Motor neuron (in vitro differentiated cells): ENCODE measurements around the gene ZNF559. TPM values are rescaled to one million over a fixed set of nuclear protein-coding genes. Genes with fewer than 3 reads are reported as not detected.
"Not testable (repeated sequence)": the region's sequence is repeated elsewhere in the genome, so short reads cannot be mapped to it uniquely, and the experiment has no call there.

Source experiments
- ATAC-seq, 8 experiments: fragments of 200-7000 bp; cut with Tn5 transposase; replicated peaks in 6 of 8; 2 replicates each; pipeline ENCODE4 v1.8.0; 2021; ENCODE audit warnings: mild to moderate bottlenecking in 8 of 8, moderate library complexity in 8 of 8
- H3K27ac ChIP-seq, 2 donors: fragments of 250-450 bp; sonication (Bioruptor Pico); 2 replicates each; pipeline ENCODE4 v1.9.0; 2021; ENCODE audit warnings: antibody characterized with exemption in 2 of 2, mild to moderate bottlenecking in 2 of 2, moderate library complexity in 1 of 2
- H3K4me1 ChIP-seq, 2 donors: fragments of 250-450 bp; sonication (Bioruptor Pico); replicated peaks in 1 of 2; 2 replicates each; pipeline ENCODE4 v1.6.1; 2021; ENCODE audit warnings: antibody characterized with exemption in 2 of 2, mild to moderate bottlenecking in 2 of 2, moderate library complexity in 1 of 2
- H3K4me3 ChIP-seq, 5 donors: fragments of 250-450 bp; sonication (Bioruptor Pico); 2 replicates each; pipeline ENCODE4 v1.9.0; 2021; ENCODE audit warnings: antibody characterized with exemption in 5 of 5, mild to moderate bottlenecking in 5 of 5, moderate library complexity in 4 of 5
- WGBS, 10 experiments: fragments of 450-650 bp; shearing (Covaris generic); methylation state at CpG; one replicate each; pipeline ENCODE4 v1.0.0; 2022; 5-methylcytosine and 5-hydroxymethylcytosine counted together
- in situ Hi-C, 9 experiments: fragments of 400-800 bp; cut with MboI; loops; one replicate each; pipeline ENCODE4 v1.15.0; 2021; ENCODE audit warnings: low sequenced_read_pairs in 9 of 9, low pct_unique_long_range_greater_than_20kb in 2 of 9; ENCODE audit not compliant: unreplicated experiment in 9 of 9
- total RNA-seq, 8 experiments: library from RNA; unstranded; fragments of 300-600 nt; gene quantifications; 2 replicates each; pipeline versions ENCODE4 v1.2.3 to v1.2.4, GENCODE V29; 2022

ZNF559 gene
- 10 to 100 TPM in 5 of 8 experiments, 1 to 10 TPM in 3; 3.8 to 24.3 (median 15.5) TPM for total RNA-seq

- in situ Hi-C loops, result no loop called here
- WGBS, 10 experiments, result 3 to 55% (median 7%) methylated on average over 3 to 22 of the region's 48 CpGs; no CpG with 5 or more reads in 3 of the 10 experiments
- Histone ChIP-seq H3K27ac (peak within 1 kb of the TSS; percentile 81 to 97), H3K4me1 (peaks cover 0 to 10% of the 10 kb centered on the region in 2 donors), H3K4me3 (peak within 1 kb of the TSS; percentile 51 to 96 (median 75))
- ATAC-seq, result peak; percentile 94 to 98 (median 97)
Observed at GRCh38 chr19:9323919-9324583, at the start of gene ZNF559. TSS of gene ZNF559 (plus strand) at chr19:9324179. CDS start at chr19:9338550, 14,371 bp downstream.

GRCh38 chr19:9283485-9283884 is 40.5 kb upstream of the ZNF559 start:
- in situ Hi-C loops, H3K27ac ChIP-seq, H3K4me3 ChIP-seq, ATAC-seq, H3K4me1 ChIP-seq: not testable (repeated sequence)
- 100% methylated on average over 2 of the region's 38 CpGs; no CpG with 5 or more reads in 9 of the 10 experiments for WGBS, 10 experiments

GRCh38 chr19:9289231-9289884 is 34.6 kb upstream of the ZNF559 start:
- H3K4me1 ChIP-seq, result no peaks in the 10 kb centered on the region
- in situ Hi-C loops, result no loop called here
- WGBS, 10 experiments, result 40 to 100% (median 81%) methylated on average over 1 to 2 of the region's 2 CpGs; no CpG with 5 or more reads in 1 of the 10 experiments
- H3K27ac ChIP-seq, result no peak overlapping the region
- ATAC-seq, result no peak
- H3K4me3 ChIP-seq, result no peak overlapping the region

- H3K4me3 ChIP-seq, result no peak overlapping the region
- in situ Hi-C loops, result no loop called here
- 40 to 94% (median 79%) methylated on average over 1 to 4 of the region's 4 CpGs; no CpG with 5 or more reads in 1 of the 10 experiments for WGBS, 10 experiments
- no peak for ATAC-seq
- H3K27ac ChIP-seq, result no peak overlapping the region
- no peaks in the 10 kb centered on the region for H3K4me1 ChIP-seq
Observed at GRCh38 chr19:9295411-9295849, 28.5 kb upstream of the ZNF559 start.

- 50 to 100% (median 90%) methylated on average over 1 to 2 of the region's 2 CpGs; no CpG with 5 or more reads in 2 of the 10 experiments for WGBS, 10 experiments
- ATAC-seq, result no peak
- in situ Hi-C loops, result no loop called here
- no peaks in the 10 kb centered on the region for H3K4me1 ChIP-seq
- no peak overlapping the region for H3K4me3 ChIP-seq
- no peak overlapping the region for H3K27ac ChIP-seq
Observed at GRCh38 chr19:9296336-9296735, 27.6 kb upstream of the ZNF559 start.

GRCh38 chr19:9306443-9306842 is 17.5 kb upstream of the ZNF559 start:
- Histone ChIP-seq H3K4me3 (no peak overlapping the region), H3K4me1 (peaks cover 0 to 5% of the 10 kb centered on the region in 2 donors), H3K27ac (no peak overlapping the region)
- in situ Hi-C loops, result no loop called here
- WGBS, 10 experiments, result 17 to 100% (median 57%) methylated on average over 1 of the region's 1 CpG; no CpG with 5 or more reads in 3 of the 10 experiments
- no peak for ATAC-seq

- Histone ChIP-seq H3K4me1 (peaks cover 0 to 5% of the 10 kb centered on the region in 2 donors), H3K4me3 (peak overlapping the region; percentile 64 to 99 (median 88)), H3K27ac (no peak overlapping the region)
- 30 to 80% (median 66%) methylated on average over 5 to 10 of the region's 10 CpGs for WGBS, 10 experiments
- no peak for ATAC-seq
- in situ Hi-C loops, result no loop called here
Observed at GRCh38 chr19:9308091-9308770, 15.7 kb upstream of the ZNF559 start.

- H3K4me1 ChIP-seq, result peaks cover 0 to 5% of the 10 kb centered on the region in 2 donors
- peak within 1 kb of the TSS; percentile 64 to 99 (median 88) for H3K4me3 ChIP-seq
- in situ Hi-C loops, result no loop called here
- WGBS, 10 experiments, result 0 to 45% (median 8%) methylated on average over 2 to 20 of the region's 63 CpGs; no CpG with 5 or more reads in 5 of the 10 experiments
- peak within 1 kb of the TSS; percentile 83 to 85 for H3K27ac ChIP-seq
- ATAC-seq, result peak; percentile 86 to 94 (median 92)
Observed at GRCh38 chr19:9309139-9309973, 14.6 kb upstream of the ZNF559 start, which contains the start of gene ZNF699. TSS of gene ZNF699 (minus strand) at chr19:9309838. CDS start at chr19:9305119, 4,719 bp downstream.

GRCh38 chr19:9309974-9310446 is 14.0 kb upstream of the ZNF559 start:
- in situ Hi-C loops, result no loop called here
- WGBS, 10 experiments, result 0 to 39% (median 12%) methylated on average over 1 to 7 of the region's 13 CpGs; no CpG with 5 or more reads in 4 of the 10 experiments
- peak; percentile 61 to 93 (median 89) for ATAC-seq
- H3K4me1 ChIP-seq, result peaks cover 0 to 5% of the 10 kb centered on the region in 2 donors
- H3K4me3 ChIP-seq, result peak overlapping the region; percentile 64 to 99 (median 88)
- peak overlapping the region; percentile 83 to 85 for H3K27ac ChIP-seq

GRCh38 chr19:9313756-9314155 is 10.2 kb upstream of the ZNF559 start:
- H3K4me3 ChIP-seq, result no peak overlapping the region
- in situ Hi-C loops, result no loop called here
- H3K4me1 ChIP-seq, result no peaks in the 10 kb centered on the region
- 19 to 100% (median 33%) methylated on average over 1 to 3 of the region's 4 CpGs; no CpG with 5 or more reads in 3 of the 10 experiments for WGBS, 10 experiments
- no peak for ATAC-seq
- no peak overlapping the region for H3K27ac ChIP-seq

- in situ Hi-C loops, result no loop called here
- Histone ChIP-seq H3K4me1 (peaks cover 0 to 10% of the 10 kb centered on the region in 2 donors), H3K4me3 (no peak overlapping the region), H3K27ac (no peak overlapping the region)
- no peak for ATAC-seq
- WGBS, 10 experiments, result 84 to 90% methylated on average over 2 to 6 of the region's 23 CpGs; no CpG with 5 or more reads in 8 of the 10 experiments
Observed at GRCh38 chr19:9321338-9321737, 2.6 kb upstream of the ZNF559 start.

- in situ Hi-C loops, H3K27ac ChIP-seq, H3K4me3 ChIP-seq, ATAC-seq: not testable (repeated sequence)
- no CpG with 5 or more reads among the region's 14 CpGs for WGBS, 10 experiments
- H3K4me1 ChIP-seq, result peaks cover 0 to 10% of the 10 kb centered on the region in 2 donors
Observed at GRCh38 chr19:9321756-9322155, 2.2 kb upstream of the ZNF559 start.
